ENCODE data around the gene PGGHG. TPM values are rescaled to one million over a fixed set of nuclear protein-coding genes. Genes with fewer than 3 reads are reported as not detected.
"Not testable (repeated sequence)": the region's sequence is repeated elsewhere in the genome, so short reads cannot be mapped to it uniquely, and the experiment has no call there.

PGGHG gene
- total RNA-seq, 1 donor from 2014 or later = 25.1 TPM

DNA sequence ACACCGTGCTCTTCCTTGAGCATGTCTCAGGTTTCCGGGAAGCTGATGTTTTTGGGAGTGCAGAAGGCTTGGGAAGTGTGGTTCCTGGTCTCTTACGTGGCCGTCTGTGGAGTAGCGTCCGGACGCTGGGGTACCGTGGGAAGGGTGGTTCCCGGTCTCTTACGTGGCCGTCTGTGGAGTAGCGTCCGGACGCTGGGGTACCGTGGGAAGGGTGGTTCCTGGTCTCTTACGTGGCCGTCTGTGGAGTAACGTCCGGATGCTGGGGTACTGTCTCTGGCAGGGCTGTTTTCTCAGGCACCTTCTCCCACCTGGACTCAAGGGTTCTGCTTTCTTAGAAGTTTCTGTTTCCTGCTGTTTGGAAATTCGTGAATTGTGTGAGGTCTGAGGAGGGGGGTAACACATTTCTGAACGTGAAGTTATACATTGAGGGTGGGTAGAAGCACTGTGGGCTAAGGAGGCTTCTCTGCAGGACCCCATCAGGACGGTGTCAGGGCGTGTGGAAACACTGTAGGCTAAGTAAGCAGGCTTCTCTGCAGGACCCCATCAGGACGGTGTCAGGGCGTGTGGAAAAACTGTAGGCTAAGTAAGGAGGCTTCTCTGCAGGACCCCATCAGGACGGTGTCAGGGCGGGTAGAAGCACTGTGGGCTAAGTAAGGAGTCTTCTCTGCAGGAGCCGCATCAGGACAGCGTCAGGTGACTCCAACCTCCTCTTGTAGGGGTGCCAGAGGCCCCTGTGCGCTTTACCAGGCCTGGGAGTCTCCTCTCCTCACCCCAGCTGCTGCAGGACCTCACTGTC lies 37.1 kb downstream of the PGGHG start:
- no peaks in the 10 kb centered on the region for H3K9me3 Mint-ChIP-seq
- peak overlapping the region; percentile 25 for H3K4me3 Mint-ChIP-seq
- H3K4me1 Mint-ChIP-seq = peaks cover 35% of the 10 kb centered on the region
- no peaks in the 10 kb centered on the region for H3K36me3 Mint-ChIP-seq (ENCODE audit: low read depth)
- TF ChIP-seq, protein P1, sequence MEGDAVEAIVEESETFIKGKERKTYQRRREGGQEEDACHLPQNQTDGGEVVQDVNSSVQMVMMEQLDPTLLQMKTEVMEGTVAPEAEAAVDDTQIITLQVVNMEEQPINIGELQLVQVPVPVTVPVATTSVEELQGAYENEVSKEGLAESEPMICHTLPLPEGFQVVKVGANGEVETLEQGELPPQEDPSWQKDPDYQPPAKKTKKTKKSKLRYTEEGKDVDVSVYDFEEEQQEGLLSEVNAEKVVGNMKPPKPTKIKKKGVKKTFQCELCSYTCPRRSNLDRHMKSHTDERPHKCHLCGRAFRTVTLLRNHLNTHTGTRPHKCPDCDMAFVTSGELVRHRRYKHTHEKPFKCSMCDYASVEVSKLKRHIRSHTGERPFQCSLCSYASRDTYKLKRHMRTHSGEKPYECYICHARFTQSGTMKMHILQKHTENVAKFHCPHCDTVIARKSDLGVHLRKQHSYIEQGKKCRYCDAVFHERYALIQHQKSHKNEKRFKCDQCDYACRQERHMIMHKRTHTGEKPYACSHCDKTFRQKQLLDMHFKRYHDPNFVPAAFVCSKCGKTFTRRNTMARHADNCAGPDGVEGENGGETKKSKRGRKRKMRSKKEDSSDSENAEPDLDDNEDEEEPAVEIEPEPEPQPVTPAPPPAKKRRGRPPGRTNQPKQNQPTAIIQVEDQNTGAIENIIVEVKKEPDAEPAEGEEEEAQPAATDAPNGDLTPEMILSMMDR (conservative IDR thresholded peaks at IDR 0.05) = no peak
- peak overlapping the region; percentile 30 for H3K27ac Mint-ChIP-seq (ENCODE audit: unreplicated experiment)
- no peaks in the 10 kb centered on the region for H3K27me3 Mint-ChIP-seq (ENCODE audit: low read depth)
- no peak for DNase-seq (ENCODE audit: low read depth, low spot score)

DNA sequence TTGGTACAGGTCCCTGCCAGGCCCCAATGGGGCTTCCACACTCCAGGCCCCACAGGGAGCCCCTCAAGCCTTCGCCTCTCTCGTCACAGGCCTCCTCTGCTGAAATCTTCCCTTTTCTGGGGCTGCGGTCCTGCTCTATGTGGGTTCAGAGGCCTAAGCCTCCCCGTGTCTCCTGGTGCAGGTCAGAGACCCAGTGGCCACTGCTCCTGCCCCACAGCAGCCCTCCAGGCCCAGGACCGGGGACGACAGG lies 37.6 kb downstream of the PGGHG start:
- peak overlapping the region; percentile 50 for H3K27ac Mint-ChIP-seq (ENCODE audit: unreplicated experiment)
- no peaks in the 10 kb centered on the region for H3K36me3 Mint-ChIP-seq (ENCODE audit: low read depth)
- H3K27me3 Mint-ChIP-seq (ENCODE audit: low read depth) = no peaks in the 10 kb centered on the region
- no peak for DNase-seq (ENCODE audit: low read depth, low spot score)
- no peak overlapping the region for H3K4me3 Mint-ChIP-seq
- H3K9me3 Mint-ChIP-seq = no peaks in the 10 kb centered on the region
- peaks cover 38% of the 10 kb centered on the region for H3K4me1 Mint-ChIP-seq
- TF ChIP-seq, protein P1 (conservative IDR thresholded peaks at IDR 0.05) = no peak

DNA sequence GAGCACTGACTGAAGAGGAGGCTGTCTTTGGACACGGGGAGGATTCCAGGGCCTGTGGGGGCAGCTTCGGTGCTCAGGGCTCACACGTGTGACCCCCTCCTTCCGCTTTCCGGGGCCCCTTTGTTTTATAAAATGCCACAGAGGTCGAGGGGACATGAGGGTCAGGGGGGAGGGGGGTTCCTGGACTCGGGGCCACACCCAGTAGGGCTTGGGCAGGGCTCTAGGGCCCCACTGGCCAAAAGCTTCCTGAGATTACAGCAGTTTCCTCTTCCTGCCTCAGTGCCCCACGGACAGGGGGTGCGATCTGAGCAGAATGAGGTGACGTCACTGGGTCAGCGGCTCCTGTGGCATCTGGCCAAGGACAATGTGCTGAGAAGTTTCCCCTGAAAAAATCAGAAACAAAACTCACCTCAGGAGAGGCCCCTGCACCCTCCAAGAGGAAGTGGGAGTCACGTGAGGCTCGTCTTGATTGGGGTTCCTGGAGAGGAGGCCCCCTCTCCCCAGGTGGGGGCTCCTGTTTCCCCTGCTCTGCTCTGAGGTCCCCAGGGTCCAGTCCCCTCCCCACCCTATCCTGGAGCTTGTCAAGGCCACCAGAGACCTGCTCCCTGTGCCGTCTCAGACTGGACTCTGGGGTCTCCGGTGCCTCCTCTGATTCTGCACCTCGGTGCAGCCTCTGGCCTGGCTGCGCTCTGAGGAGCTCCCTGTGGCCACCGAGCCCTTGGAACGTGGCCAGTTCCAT lies 38.1 kb downstream of the PGGHG start:
- DNase-seq (ENCODE audit: low read depth, low spot score) = no peak
- TF ChIP-seq, protein P1 (conservative IDR thresholded peaks at IDR 0.05) = no peak
- Mint-ChIP-seq H3K4me1 (peaks cover 38% of the 10 kb centered on the region), H3K27ac (ENCODE audit: unreplicated experiment) (peak overlapping the region; percentile 67), H3K36me3 (ENCODE audit: low read depth) (no peaks in the 10 kb centered on the region), H3K27me3 (ENCODE audit: low read depth) (no peaks in the 10 kb centered on the region), H3K9me3 (no peaks in the 10 kb centered on the region), H3K4me3 (no peak overlapping the region)

DNA sequence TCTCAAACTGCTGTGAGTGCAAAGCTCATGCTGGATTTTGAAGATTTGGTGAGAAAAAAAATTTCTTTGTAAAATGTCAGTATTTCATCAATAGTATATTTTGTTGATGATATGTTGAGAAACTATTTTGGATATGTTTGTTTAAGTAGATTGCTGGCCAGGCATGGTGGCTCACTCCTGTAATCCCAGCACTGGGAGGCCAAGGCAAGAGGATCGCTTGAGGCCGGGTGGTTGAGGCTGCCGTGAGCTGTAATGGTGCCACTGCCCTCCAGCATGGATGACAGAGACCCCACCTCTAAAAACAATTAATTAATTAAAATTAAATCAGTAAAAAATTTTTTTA lies 38.6 kb downstream of the PGGHG start:
- H3K9me3 Mint-ChIP-seq = no peaks in the 10 kb centered on the region
- H3K27ac Mint-ChIP-seq (ENCODE audit: unreplicated experiment) = peak overlapping the region; percentile 67
- TF ChIP-seq, protein P1 (conservative IDR thresholded peaks at IDR 0.05) = no peak
- no peaks in the 10 kb centered on the region for H3K36me3 Mint-ChIP-seq (ENCODE audit: low read depth)
- no peak for DNase-seq (ENCODE audit: low read depth, low spot score)
- H3K27me3 Mint-ChIP-seq (ENCODE audit: low read depth) = no peaks in the 10 kb centered on the region
- H3K4me3 Mint-ChIP-seq = no peak overlapping the region
- H3K4me1 Mint-ChIP-seq = peaks cover 38% of the 10 kb centered on the region

DNA sequence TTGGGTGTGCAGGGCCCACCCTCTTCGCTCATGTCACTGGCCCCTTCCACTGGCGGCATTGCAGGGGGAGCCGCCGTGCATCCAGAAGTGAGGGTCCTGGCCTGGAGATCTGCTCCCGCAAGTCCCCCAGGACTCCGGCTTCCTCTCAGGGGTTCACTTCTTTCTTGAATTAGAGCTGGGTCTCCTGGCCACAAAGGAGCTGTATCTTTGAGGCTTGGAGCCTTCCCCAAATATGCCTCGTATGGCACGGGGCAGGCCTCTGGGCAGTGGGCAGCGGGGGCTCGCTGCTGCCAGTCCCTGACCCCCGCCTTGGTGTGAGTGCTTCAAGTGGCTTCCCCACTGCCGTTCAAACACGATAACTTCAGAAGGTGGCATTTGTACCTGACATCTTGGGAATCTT lies 39.1 kb downstream of the PGGHG start:
- no peak for DNase-seq (ENCODE audit: low read depth, low spot score)
- Mint-ChIP-seq H3K4me1 (peaks cover 38% of the 10 kb centered on the region), H3K27ac (ENCODE audit: unreplicated experiment) (no peak overlapping the region), H3K27me3 (ENCODE audit: low read depth) (no peaks in the 10 kb centered on the region), H3K9me3 (no peaks in the 10 kb centered on the region), H3K4me3 (no peak overlapping the region), H3K36me3 (ENCODE audit: low read depth) (no peaks in the 10 kb centered on the region)
- TF ChIP-seq, protein P1 (conservative IDR thresholded peaks at IDR 0.05) = no peak

DNA sequence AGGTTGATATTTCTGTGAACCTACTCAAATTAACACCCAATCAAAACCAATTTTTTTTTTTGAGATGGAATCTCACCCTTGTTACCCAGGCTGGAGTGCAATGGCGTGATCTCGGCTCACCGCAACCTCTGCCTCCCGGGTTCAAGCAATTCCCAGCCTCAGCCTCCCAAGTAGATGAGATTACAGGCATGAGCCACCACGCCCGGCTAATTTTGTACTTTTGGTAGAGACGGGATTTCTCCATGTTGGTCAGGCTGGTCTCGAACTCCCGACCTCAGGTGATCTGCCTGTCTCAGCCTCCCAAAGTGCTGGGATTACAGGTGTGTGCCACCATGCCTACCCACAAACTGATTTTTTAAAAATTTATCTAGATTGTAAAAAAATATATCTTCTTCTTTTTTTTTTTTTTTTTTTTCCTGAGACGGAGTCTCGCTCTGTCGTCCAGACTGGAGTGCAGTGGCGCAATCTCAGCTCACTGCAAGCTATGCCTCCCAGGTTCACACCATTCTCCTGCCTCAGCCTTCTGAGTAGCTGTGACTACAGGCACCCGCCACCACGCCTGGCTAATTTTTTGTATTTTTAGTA lies 39.7 kb downstream of the PGGHG start:
- not testable (repeated sequence) for H3K27ac Mint-ChIP-seq (ENCODE audit: unreplicated experiment); H3K27me3 Mint-ChIP-seq (ENCODE audit: low read depth); DNase-seq (ENCODE audit: low read depth, low spot score); H3K36me3 Mint-ChIP-seq (ENCODE audit: low read depth); H3K4me3 Mint-ChIP-seq; H3K9me3 Mint-ChIP-seq
- H3K4me1 Mint-ChIP-seq = peaks cover 41% of the 10 kb centered on the region
